Duodenal mucosa (tissue), 2 donors: ENCODE measurements around the gene ARHGAP31.
A peak's percentile ranks its signal among the peaks of the same experiment; 100 is the strongest.
"Not testable (repeated sequence)": the region's sequence is repeated elsewhere in the genome, so short reads cannot be mapped to it uniquely, and the experiment has no call there.

Experiments used
- H3K27ac ChIP-seq: one replicate; pipeline ENCODE4 v1.7.0; 2013; ENCODE audit warnings: low read depth, low read length
- H3K27me3 ChIP-seq, 2 donors: one replicate each; pipeline ENCODE4 v1.7.0; 2013; ENCODE audit warnings: low read length in 2 of 2, control low read depth in 1 of 2; ENCODE audit not compliant: insufficient read depth in 2 of 2, control insufficient read depth in 1 of 2
- H3K36me3 ChIP-seq, 2 donors: one replicate each; pipeline ENCODE4 v1.7.0; 2013; ENCODE audit warnings: low read length in 2 of 2, control low read depth in 1 of 2; ENCODE audit not compliant: insufficient read depth in 2 of 2, control insufficient read depth in 1 of 2
- H3K4me1 ChIP-seq, 2 donors: one replicate each; pipeline ENCODE4 v1.7.0; 2013; ENCODE audit warnings: low read length in 2 of 2, control low read depth in 1 of 2; ENCODE audit not compliant: insufficient read depth in 2 of 2, control insufficient read depth in 1 of 2
- H3K4me3 ChIP-seq, 2 donors: one replicate each; pipeline ENCODE4 v1.7.0; 2013; ENCODE audit warnings: low read length in 2 of 2, low read depth in 1 of 2
- H3K9ac ChIP-seq, 2 donors: one replicate each; pipeline ENCODE4 v1.7.0; 2013; ENCODE audit warnings: low read length in 2 of 2, low read depth in 1 of 2
- H3K9me3 ChIP-seq, 2 donors: one replicate each; pipeline ENCODE4 v1.7.0; 2013; ENCODE audit warnings: low read length in 2 of 2, control low read depth in 1 of 2; ENCODE audit not compliant: control insufficient read depth in 1 of 2

The ARHGAP31 gene

GRCh38 chr3:119293871-119294695, at the start of gene ARHGAP31:
Gene ARHGAP31, plus strand, starts transcription at chr3:119294383. Its CDS starts 522 bp downstream, at chr3:119294905.
- Histone ChIP-seq H3K9ac (peak within 1 kb of the TSS; percentile 48 to 79), H3K9me3 (no peaks in the 10 kb centered on the region), H3K4me1 (peaks cover 12 to 27% of the 10 kb centered on the region in 2 donors), H3K27me3 (no peaks in the 10 kb centered on the region), H3K36me3 (no peaks in the 10 kb centered on the region), H3K27ac (peak within 1 kb of the TSS; percentile 79), H3K4me3 (peak within 1 kb of the TSS; percentile 86)

DNA sequence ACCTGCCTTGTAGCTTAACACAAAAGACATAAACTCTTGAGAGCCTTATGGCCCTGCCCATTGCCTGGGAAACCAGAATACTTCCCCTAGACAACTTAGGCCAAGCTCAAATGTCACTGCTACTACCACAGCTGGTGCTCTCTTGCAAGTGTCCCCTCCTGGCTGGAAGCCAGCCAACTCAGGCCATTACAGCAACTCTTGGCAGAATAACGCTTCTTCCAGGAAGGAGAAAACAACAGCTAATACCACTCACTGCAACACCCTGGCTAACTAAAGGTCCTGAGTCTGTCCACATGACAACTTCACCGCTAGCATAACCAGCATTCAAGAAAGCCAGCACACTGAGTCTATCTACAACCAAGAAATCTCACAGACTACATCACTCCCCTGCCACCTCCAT, 48.4 kb upstream of the ARHGAP31 start:
- H3K9ac ChIP-seq, result no peak overlapping the region
- no peak overlapping the region for H3K4me3 ChIP-seq
- H3K4me1 ChIP-seq, result peaks cover 0 to 8% of the 10 kb centered on the region in 2 donors
- H3K36me3 ChIP-seq, result no peaks in the 10 kb centered on the region
- no peaks in the 10 kb centered on the region for H3K27me3 ChIP-seq
- peaks cover 0 to 4% of the 10 kb centered on the region in 2 donors for H3K9me3 ChIP-seq
- no peak overlapping the region for H3K27ac ChIP-seq

- Histone ChIP-seq H3K27me3 (no peaks in the 10 kb centered on the region), H3K27ac (no peak overlapping the region), H3K4me1 (peaks cover 0 to 5% of the 10 kb centered on the region in 2 donors), H3K9me3 (no peaks in the 10 kb centered on the region), H3K9ac (no peak overlapping the region), H3K36me3 (no peaks in the 10 kb centered on the region), H3K4me3 (no peak overlapping the region)
These were observed 39.0 kb upstream of the ARHGAP31 start for GRCh38 chr3:119255214-119255613.

GRCh38 chr3:119257111-119257510, 37.1 kb upstream of the ARHGAP31 start:
- Histone ChIP-seq H3K27me3 (no peaks in the 10 kb centered on the region), H3K27ac (no peak overlapping the region)

GRCh38 chr3:119257654-119258410, 36.4 kb upstream of the ARHGAP31 start:
- H3K36me3 ChIP-seq, result no peaks in the 10 kb centered on the region
- no peak overlapping the region for H3K4me3 ChIP-seq
- H3K9me3 ChIP-seq, result no peaks in the 10 kb centered on the region
- peaks cover 0 to 5% of the 10 kb centered on the region in 2 donors for H3K4me1 ChIP-seq
- H3K9ac ChIP-seq, result no peak overlapping the region
- no peak overlapping the region for H3K27ac ChIP-seq
- H3K27me3 ChIP-seq, result no peaks in the 10 kb centered on the region

More at GRCh38 chr3:119257111-119257510, 37.1 kb upstream of the ARHGAP31 start:
- H3K4me3 ChIP-seq, result no peak overlapping the region
- no peaks in the 10 kb centered on the region for H3K36me3 ChIP-seq
- no peak overlapping the region for H3K9ac ChIP-seq
- peaks cover 0 to 5% of the 10 kb centered on the region in 2 donors for H3K4me1 ChIP-seq
- no peaks in the 10 kb centered on the region for H3K9me3 ChIP-seq

DNA sequence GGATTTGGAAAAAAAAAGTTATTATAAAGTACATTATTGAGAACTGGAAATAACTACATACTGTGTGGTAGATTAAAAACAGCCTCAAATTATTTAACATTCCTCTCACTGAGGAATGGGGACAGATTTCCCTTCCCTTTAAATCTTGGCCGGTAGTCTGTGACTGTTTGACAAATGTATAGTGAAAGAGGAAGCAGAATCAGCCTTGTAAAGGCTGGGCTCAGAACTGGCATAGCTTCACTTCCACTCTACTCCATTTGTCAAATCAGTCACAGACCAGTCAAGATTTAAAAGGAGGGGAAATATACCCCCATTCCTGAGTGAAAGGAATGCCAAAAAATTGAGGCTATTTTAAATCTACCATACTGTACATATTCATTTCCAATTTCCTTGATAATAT, 35.3 kb upstream of the ARHGAP31 start:
- Histone ChIP-seq H3K36me3 (no peaks in the 10 kb centered on the region), H3K27me3 (no peaks in the 10 kb centered on the region), H3K4me1 (peaks cover 0 to 5% of the 10 kb centered on the region in 2 donors), H3K9ac (no peak overlapping the region), H3K9me3 (no peaks in the 10 kb centered on the region), H3K4me3 (no peak overlapping the region), H3K27ac (no peak overlapping the region)

- Histone ChIP-seq H3K36me3 (no peaks in the 10 kb centered on the region), H3K4me1 (peaks cover 0 to 5% of the 10 kb centered on the region in 2 donors), H3K9me3 (no peaks in the 10 kb centered on the region), H3K4me3 (no peak overlapping the region), H3K27ac (no peak overlapping the region), H3K27me3 (no peaks in the 10 kb centered on the region), H3K9ac (no peak overlapping the region)
These were observed 34.4 kb upstream of the ARHGAP31 start for GRCh38 chr3:119259821-119260220.

DNA sequence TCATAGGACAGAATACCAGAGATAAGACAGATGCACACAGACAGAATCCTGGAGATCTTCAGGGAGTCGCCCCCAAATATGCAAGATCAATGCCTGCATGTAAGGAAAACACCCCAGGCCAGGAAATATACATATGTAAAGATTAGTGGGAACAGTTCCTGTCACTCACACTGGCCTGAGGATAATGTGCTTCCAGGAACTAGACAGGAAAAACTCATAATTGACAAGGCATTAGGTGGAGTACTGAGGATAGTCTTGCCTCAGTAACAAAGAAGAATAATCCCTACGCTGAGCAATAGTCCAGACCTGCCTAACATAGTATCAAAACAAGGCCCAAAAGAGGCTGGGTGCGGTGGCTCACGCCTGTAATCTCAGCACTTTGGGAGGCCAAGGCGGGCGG, 33.1 kb upstream of the ARHGAP31 start:
- Histone ChIP-seq H3K9me3 (no peaks in the 10 kb centered on the region), H3K4me1 (peaks cover 0 to 5% of the 10 kb centered on the region in 2 donors), H3K36me3 (no peaks in the 10 kb centered on the region), H3K9ac (no peak overlapping the region), H3K27me3 (no peaks in the 10 kb centered on the region), H3K4me3 (no peak overlapping the region), H3K27ac (no peak overlapping the region)

DNA sequence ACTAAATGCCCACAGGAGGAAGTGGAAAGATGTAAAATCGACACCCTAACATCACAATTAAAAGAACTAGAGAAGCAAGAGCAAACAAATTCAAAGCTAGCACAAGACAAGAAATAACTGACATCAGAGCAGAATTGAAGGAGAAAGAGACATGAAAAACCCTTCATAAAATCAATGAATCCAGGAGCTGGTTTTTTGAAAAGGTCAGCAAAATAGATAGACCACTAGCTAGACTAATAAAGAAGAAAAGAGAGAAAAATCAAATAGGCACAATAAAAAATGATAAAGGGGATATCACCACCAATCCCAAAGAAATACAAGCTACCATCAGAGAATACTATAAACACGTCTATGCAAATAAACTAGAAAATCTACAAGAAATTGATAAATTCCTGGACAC, 24.0 kb upstream of the ARHGAP31 start:
- not testable (repeated sequence) for H3K9me3 ChIP-seq, H3K9ac ChIP-seq, H3K36me3 ChIP-seq, H3K27ac ChIP-seq, H3K27me3 ChIP-seq, H3K4me1 ChIP-seq, H3K4me3 ChIP-seq

DNA sequence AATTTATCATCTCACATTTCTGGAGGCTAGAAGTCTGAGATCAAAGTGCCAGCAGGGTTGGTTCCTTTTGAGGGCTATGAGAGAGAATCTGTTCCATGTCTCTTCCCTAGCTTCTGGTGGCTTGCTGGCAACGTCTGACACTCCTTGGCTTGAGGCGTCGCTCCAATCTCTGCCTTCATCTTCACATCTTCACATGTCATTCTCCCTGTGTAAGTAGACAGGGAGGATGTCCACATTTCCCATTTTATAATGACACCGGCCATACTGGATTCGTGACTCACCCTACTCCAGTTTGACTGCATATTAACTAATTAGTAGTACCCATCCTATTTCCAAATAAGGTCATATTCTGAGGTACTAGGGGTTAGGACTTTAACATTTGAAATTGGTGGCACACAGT, 17.5 kb upstream of the ARHGAP31 start:
- Histone ChIP-seq H3K4me1 (no peaks in the 10 kb centered on the region), H3K36me3 (no peaks in the 10 kb centered on the region)

More for the DNA sequence above, 17.5 kb upstream of the ARHGAP31 start:
- Histone ChIP-seq H3K9me3 (no peaks in the 10 kb centered on the region), H3K4me3 (no peak overlapping the region), H3K27me3 (no peaks in the 10 kb centered on the region), H3K27ac (no peak overlapping the region), H3K9ac (no peak overlapping the region)
